ENCODE results near the gene AMDHD2.

Gene AMDHD2

GRCh38 chr16:2505695-2506094, 14.5 kb upstream of the AMDHD2 start:
- no peak for TF ChIP-seq ZBTB7A (IDR thresholded peaks at IDR 0.05; ENCODE audit: low read depth)
- TF ChIP-seq NFIC (IDR thresholded peaks at IDR 0.05) = no peak
- TF ChIP-seq, protein P1, sequence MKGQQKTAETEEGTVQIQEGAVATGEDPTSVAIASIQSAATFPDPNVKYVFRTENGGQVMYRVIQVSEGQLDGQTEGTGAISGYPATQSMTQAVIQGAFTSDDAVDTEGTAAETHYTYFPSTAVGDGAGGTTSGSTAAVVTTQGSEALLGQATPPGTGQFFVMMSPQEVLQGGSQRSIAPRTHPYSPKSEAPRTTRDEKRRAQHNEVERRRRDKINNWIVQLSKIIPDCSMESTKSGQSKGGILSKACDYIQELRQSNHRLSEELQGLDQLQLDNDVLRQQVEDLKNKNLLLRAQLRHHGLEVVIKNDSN (IDR thresholded peaks at IDR 0.05) = no peak

- TF ChIP-seq TCF12 (IDR thresholded peaks at IDR 0.05; ENCODE audit: low read depth) (no peak), RAD21 (IDR thresholded peaks at IDR 0.05; ENCODE audit: low read depth) (no peak), TEAD4 (IDR thresholded peaks at IDR 0.05) (no peak)
Measured at GRCh38 chr16:2507052-2507659, 13.0 kb upstream of the AMDHD2 start.

DNA sequence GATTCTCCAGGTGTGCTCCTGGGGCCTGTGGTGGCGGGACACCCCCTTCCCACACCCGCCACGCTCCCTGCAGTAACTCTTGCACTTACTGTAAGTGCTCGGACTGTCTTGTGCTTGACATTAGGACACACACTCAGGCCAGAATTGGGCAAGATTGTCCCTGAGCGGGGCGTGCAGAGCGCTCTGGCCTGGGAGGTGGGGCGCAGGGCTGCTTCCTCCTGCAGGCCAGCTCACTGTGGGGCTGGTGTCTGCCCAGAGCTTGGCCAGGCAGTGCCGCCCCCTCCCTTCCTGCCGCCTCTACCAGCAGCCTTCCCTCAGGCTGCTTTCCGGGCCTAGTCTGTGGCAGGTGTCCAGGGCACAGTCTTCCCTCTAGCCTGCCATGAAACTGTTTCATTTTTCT, 12.5 kb upstream of the AMDHD2 start:
- no peak for TF ChIP-seq EGR1 (IDR thresholded peaks at IDR 0.05)

GRCh38 chr16:2508722-2509400, 11.3 kb upstream of the AMDHD2 start:
- no peak for TF ChIP-seq TEAD4 (IDR thresholded peaks at IDR 0.05)

GRCh38 chr16:2511128-2511800, 8.9 kb upstream of the AMDHD2 start:
- TF ChIP-seq TAF1 (IDR thresholded peaks at IDR 0.05; ENCODE audit: low read depth) (no peak), YY1 (IDR thresholded peaks at IDR 0.05; ENCODE audit: low read depth) (no peak), EGR1 (IDR thresholded peaks at IDR 0.05) (no peak), CEBPB (IDR thresholded peaks at IDR 0.05) (no peak)
- TF ChIP-seq, protein P2, sequence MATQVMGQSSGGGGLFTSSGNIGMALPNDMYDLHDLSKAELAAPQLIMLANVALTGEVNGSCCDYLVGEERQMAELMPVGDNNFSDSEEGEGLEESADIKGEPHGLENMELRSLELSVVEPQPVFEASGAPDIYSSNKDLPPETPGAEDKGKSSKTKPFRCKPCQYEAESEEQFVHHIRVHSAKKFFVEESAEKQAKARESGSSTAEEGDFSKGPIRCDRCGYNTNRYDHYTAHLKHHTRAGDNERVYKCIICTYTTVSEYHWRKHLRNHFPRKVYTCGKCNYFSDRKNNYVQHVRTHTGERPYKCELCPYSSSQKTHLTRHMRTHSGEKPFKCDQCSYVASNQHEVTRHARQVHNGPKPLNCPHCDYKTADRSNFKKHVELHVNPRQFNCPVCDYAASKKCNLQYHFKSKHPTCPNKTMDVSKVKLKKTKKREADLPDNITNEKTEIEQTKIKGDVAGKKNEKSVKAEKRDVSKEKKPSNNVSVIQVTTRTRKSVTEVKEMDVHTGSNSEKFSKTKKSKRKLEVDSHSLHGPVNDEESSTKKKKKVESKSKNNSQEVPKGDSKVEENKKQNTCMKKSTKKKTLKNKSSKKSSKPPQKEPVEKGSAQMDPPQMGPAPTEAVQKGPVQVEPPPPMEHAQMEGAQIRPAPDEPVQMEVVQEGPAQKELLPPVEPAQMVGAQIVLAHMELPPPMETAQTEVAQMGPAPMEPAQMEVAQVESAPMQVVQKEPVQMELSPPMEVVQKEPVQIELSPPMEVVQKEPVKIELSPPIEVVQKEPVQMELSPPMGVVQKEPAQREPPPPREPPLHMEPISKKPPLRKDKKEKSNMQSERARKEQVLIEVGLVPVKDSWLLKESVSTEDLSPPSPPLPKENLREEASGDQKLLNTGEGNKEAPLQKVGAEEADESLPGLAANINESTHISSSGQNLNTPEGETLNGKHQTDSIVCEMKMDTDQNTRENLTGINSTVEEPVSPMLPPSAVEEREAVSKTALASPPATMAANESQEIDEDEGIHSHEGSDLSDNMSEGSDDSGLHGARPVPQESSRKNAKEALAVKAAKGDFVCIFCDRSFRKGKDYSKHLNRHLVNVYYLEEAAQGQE (IDR thresholded peaks at IDR 0.05; ENCODE audit: low read depth) = no peak

- TF ChIP-seq CEBPB (IDR thresholded peaks at IDR 0.05) (no peak), CREB1 (IDR thresholded peaks at IDR 0.05; ENCODE audit: low read depth) (no peak), YY1 (IDR thresholded peaks at IDR 0.05; ENCODE audit: low read depth) (no peak), RAD21 (IDR thresholded peaks at IDR 0.05; ENCODE audit: low read depth) (no peak), ZBTB7A (IDR thresholded peaks at IDR 0.05; ENCODE audit: low read depth) (no peak), FOXM1 (IDR thresholded peaks at IDR 0.05; ENCODE audit: borderline replicate concordance, low read depth) (no peak), TEAD4 (IDR thresholded peaks at IDR 0.05) (no peak), EGR1 (IDR thresholded peaks at IDR 0.05) (no peak), TCF12 (IDR thresholded peaks at IDR 0.05; ENCODE audit: low read depth) (no peak), TAF1 (IDR thresholded peaks at IDR 0.05; ENCODE audit: low read depth) (no peak), EP300 (IDR thresholded peaks at IDR 0.05; ENCODE audit: borderline replicate concordance) (no peak), NFIC (IDR thresholded peaks at IDR 0.05) (no peak)
- TF ChIP-seq, protein P1 (IDR thresholded peaks at IDR 0.05) = no peak
- TF ChIP-seq, protein P3, sequence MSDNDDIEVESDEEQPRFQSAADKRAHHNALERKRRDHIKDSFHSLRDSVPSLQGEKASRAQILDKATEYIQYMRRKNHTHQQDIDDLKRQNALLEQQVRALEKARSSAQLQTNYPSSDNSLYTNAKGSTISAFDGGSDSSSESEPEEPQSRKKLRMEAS (IDR thresholded peaks at IDR 0.05) = no peak
- TF ChIP-seq, protein P2 (IDR thresholded peaks at IDR 0.05; ENCODE audit: low read depth) = no peak
Measured at GRCh38 chr16:2511996-2512734, 8.0 kb upstream of the AMDHD2 start.
